ENCODE measurements around the gene GBP7. TPM values are rescaled to one million over a fixed set of nuclear protein-coding genes. Genes with fewer than 3 reads are reported as not detected.
A peak's percentile ranks its signal among the peaks of the same experiment; 100 is the strongest.

GBP7 gene
- total RNA-seq, 1 donor from 2014 or later: not detected

DNA sequence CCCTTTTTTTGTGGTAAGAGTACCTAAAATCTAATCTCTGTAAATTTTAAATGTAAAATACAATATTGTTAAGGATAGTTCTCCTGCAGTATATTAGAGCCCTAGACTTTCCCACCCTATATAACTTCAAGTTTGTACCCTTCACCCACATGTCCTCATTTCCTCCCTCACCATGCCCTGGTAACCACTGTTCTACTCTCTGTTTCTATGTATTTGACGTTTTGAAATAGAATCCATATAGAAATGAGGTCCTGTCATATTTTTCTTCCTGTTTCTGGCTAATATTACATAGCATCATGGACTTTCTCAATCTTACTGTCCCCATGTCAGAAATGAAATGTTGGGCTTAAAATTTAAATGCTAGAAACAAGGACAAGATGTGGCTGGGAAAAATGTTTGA is 24.8 kb downstream of the GBP7 start:
- no peak for TF ChIP-seq CTCF (IDR thresholded peaks at IDR 0.05; ENCODE audit: unreplicated experiment)
- H3K4me1 Mint-ChIP-seq (ENCODE audit: low read depth): no peaks in the 10 kb centered on the region
- no peak for DNase-seq (ENCODE audit: low spot score, unreplicated experiment)
- H3K27me3 Mint-ChIP-seq: peaks cover 3% of the 10 kb centered on the region
- no peaks in the 10 kb centered on the region for H3K36me3 Mint-ChIP-seq (ENCODE audit: insufficient read depth)
- H3K27ac Mint-ChIP-seq: no peak overlapping the region
- H3K9me3 Mint-ChIP-seq (ENCODE audit: low read depth): no peaks in the 10 kb centered on the region
- H3K4me3 Mint-ChIP-seq (ENCODE audit: low read depth): no peak overlapping the region

DNA sequence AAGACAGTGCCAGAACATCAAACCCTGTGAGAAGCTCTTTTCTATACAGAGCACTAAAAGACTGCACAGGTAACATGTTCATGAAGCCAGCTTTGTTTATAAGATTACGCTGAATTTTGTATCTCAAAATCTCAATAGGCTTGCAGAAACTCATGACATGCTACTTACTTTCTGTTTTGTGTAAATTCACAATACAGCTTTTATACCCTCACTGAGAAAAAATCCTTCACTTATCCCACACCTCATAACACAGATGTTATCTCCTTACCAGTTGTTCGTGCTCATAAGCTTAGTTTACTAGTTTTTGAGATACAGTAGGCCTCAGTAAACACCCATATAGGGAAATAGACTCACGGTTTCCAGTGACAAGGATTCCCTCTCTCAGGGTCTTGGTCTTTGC is 25.8 kb downstream of the GBP7 start:
- H3K9me3 Mint-ChIP-seq (ENCODE audit: low read depth): no peaks in the 10 kb centered on the region
- DNase-seq (ENCODE audit: low spot score, unreplicated experiment): no peak
- H3K4me1 Mint-ChIP-seq (ENCODE audit: low read depth): no peaks in the 10 kb centered on the region
- no peak overlapping the region for H3K4me3 Mint-ChIP-seq (ENCODE audit: low read depth)
- H3K36me3 Mint-ChIP-seq (ENCODE audit: insufficient read depth): no peaks in the 10 kb centered on the region
- no peak for TF ChIP-seq CTCF (IDR thresholded peaks at IDR 0.05; ENCODE audit: unreplicated experiment)
- H3K27ac Mint-ChIP-seq: no peak overlapping the region
- peaks cover 3% of the 10 kb centered on the region for H3K27me3 Mint-ChIP-seq

GRCh38 chr1:89149229-89149628 is 26.6 kb downstream of the GBP7 start:
- Mint-ChIP-seq H3K4me1 (ENCODE audit: low read depth) (no peaks in the 10 kb centered on the region), H3K27ac (no peak overlapping the region), H3K4me3 (ENCODE audit: low read depth) (no peak overlapping the region), H3K27me3 (peaks cover 3% of the 10 kb centered on the region), H3K36me3 (ENCODE audit: insufficient read depth) (no peaks in the 10 kb centered on the region), H3K9me3 (ENCODE audit: low read depth) (no peaks in the 10 kb centered on the region)
- DNase-seq (ENCODE audit: low spot score, unreplicated experiment): no peak
- TF ChIP-seq CTCF (IDR thresholded peaks at IDR 0.05; ENCODE audit: unreplicated experiment): peak; percentile 9

DNA sequence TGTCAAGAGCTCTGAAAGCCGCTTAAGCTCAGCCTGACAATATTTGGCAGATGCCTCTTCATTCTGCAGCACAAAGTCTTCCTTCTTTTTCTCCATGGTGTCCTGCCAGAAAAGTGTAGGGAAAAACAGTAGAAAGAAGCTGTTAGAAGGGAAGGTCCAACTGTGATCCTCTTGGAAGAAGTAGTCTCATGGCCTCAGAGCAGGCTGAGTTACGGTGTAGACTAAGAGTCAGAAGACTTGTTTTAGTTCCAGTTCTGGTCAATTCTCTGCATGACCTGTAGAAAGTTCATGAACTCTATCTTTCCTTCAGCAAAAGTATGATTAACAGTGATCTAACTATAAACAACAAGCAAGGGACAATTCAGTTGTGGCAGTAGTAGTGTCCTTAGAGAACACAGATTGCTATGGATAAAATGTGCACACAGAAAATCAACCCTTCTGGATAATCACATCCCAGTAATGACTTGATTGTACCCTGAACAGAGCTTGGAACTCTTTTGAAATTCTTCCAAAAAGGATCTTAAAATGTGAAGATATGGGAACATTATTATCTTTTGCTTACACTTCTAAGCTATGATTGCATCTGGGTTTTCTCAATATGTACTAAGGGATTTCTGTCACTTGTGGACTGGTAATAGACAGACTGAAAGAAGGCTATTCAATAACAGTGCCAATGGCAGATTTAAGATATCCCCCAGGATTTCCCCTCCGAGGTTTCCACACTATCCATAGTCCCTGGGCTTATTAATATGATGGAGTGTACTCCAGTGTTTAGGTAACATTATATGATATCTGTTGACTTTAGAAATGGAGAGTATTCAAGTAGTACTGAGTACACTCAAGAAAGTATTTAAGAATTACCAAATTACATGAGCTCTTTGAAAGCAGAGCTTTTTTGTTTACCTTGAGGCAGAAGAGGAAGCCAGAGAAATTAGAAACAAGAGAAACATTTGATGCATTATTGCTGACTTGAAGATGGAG is 27.8 kb downstream of the GBP7 start:
- Mint-ChIP-seq H3K36me3 (ENCODE audit: insufficient read depth) (no peaks in the 10 kb centered on the region), H3K27me3 (peaks cover 3% of the 10 kb centered on the region), H3K9me3 (ENCODE audit: low read depth) (no peaks in the 10 kb centered on the region), H3K4me3 (ENCODE audit: low read depth) (no peak overlapping the region), H3K27ac (no peak overlapping the region), H3K4me1 (ENCODE audit: low read depth) (no peaks in the 10 kb centered on the region)
- no peak for TF ChIP-seq CTCF (IDR thresholded peaks at IDR 0.05; ENCODE audit: unreplicated experiment)
- DNase-seq (ENCODE audit: low spot score, unreplicated experiment): no peak

DNA sequence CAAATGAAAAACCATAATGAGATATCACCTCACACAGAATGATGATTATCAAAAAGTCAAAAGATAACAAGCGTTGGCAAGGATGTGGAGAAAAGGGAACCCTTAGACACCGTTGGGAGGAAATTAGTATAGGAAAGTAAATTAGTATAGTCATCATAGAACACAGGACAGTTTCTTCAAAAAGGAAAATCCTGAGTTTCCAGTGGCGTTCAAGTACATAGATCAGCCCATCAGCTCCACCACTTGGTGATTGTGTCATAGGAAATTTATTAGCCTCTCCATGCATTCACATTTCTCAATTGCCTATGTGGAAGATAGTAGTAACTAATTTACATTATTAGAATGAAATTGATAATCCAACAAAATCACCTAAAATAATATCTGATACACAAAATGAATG is 29.1 kb downstream of the GBP7 start:
- Mint-ChIP-seq H3K36me3 (ENCODE audit: insufficient read depth) (no peaks in the 10 kb centered on the region), H3K27me3 (peaks cover 3% of the 10 kb centered on the region), H3K9me3 (ENCODE audit: low read depth) (no peaks in the 10 kb centered on the region), H3K4me3 (ENCODE audit: low read depth) (no peak overlapping the region), H3K27ac (no peak overlapping the region), H3K4me1 (ENCODE audit: low read depth) (no peaks in the 10 kb centered on the region)
- no peak for TF ChIP-seq CTCF (IDR thresholded peaks at IDR 0.05; ENCODE audit: unreplicated experiment)
- no peak for DNase-seq (ENCODE audit: low spot score, unreplicated experiment)

All from progenitor cell of endocrine pancreas (in vitro differentiated cells).